Measurements from ENCODE around the gene ANKRD23. TPM values are rescaled to one million over a fixed set of nuclear protein-coding genes. Genes with fewer than 3 reads are reported as not detected.

Gene ANKRD23
- total and polyA plus RNA-seq, 2 of the 8 experiments (the other 6 are each of a cell fraction or from before 2014, with no cell fraction given), result 3.4 to 3.5 TPM

DNA sequence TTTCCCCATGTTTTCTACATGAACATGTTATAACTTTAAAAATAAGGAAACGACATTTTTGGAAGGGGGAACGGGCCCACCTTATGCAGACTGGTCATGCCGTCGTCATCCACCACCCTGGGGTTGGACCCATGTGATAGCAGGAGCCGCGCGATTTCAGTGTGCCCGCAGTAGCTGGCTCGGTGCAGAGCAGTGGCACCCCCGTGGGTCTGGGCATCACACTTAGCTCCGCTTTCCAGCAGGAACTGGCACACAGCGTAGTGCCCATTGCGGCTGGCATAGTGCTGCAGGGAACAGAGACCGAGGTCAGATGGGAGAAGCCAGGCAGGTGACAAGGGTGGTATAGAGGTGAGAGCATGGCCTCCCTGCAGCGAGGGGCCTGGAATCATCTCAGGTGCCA is 9.5 kb upstream of the ANKRD23 start:
- Histone ChIP-seq H3K27ac (ENCODE audit: low read depth, low read length) (no peak overlapping the region), H2BK5ac (ENCODE audit: low read depth, low read length) (no peak overlapping the region), H2BK12ac (ENCODE audit: low read depth, low read length) (no peak overlapping the region), H4K91ac (replicated peaks; ENCODE audit: insufficient read length, low read length) (no peak overlapping the region), H3K18ac (ENCODE audit: extremely low read depth, low read length) (no peak overlapping the region), H4K8ac (ENCODE audit: extremely low read depth, insufficient read depth, low read length) (no peak overlapping the region), H3K4me2 (ENCODE audit: insufficient read depth in 1 of 2, low read depth in 2 of 2, low read length in 2 of 2) (no peak overlapping the region), H2BK20ac (ENCODE audit: low read length) (no peak overlapping the region), H3K9me3 (ENCODE audit: insufficient read depth in 2 of 2, low read depth in 1 of 2, low read length in 1 of 2) (no peaks in the 10 kb centered on the region), H3K4ac (replicated peaks; ENCODE audit: insufficient read length, low read depth, low read length) (no peak overlapping the region), H2AFZ (ENCODE audit: low read length) (no peak overlapping the region), H3K4me1 (replicated peaks in 1 of 4; ENCODE audit: control insufficient read depth in 3 of 4, insufficient read depth in 4 of 4, low read length in 3 of 4) (peaks cover 0 to 6% (median 3%) of the 10 kb centered on the region in 4 experiments; a peak in 3 of 7 replicates), H2BK15ac (ENCODE audit: low read length) (no peak overlapping the region), H3K14ac (ENCODE audit: insufficient read length) (no peak overlapping the region), H3K79me2 (ENCODE audit: control insufficient read depth in 1 of 2, insufficient read depth in 2 of 2, low read length in 2 of 2) (peaks cover 0 to 17% of the 10 kb centered on the region in 2 experiments; a peak in 3 of 4 replicates), H3K27me3 (replicated peaks in 1 of 4; ENCODE audit: control insufficient read depth in 3 of 4, extremely low read depth in 1 of 4, insufficient read depth in 3 of 4, low read length in 3 of 4) (no peaks in the 10 kb centered on the region), H2AK5ac (ENCODE audit: low read depth, low read length) (no peak overlapping the region), H3K4me3 (ENCODE audit: extremely low read depth in 1 of 4, insufficient read depth in 2 of 4, low read depth in 3 of 4, low read length in 4 of 4) (no peak overlapping the region), H3K56ac (replicated peaks; ENCODE audit: insufficient read length, low read depth, low read length) (no peak overlapping the region), H3K79me1 (ENCODE audit: low read depth, low read length) (peaks cover 7% of the 10 kb centered on the region; the same call in 1 of the 2 replicates), H3K36me3 (ENCODE audit: control insufficient read depth in 2 of 4, insufficient read depth in 4 of 4, low read length in 3 of 4) (peaks cover 0 to 31% (median 14%) of the 10 kb centered on the region in 4 experiments; a peak in 4 of 8 replicates), H2BK120ac (replicated peaks; ENCODE audit: low read depth, low read length) (no peak overlapping the region), H3K23ac (ENCODE audit: insufficient read length) (no peak overlapping the region), H3K9ac (replicated peaks in 1 of 4; ENCODE audit: extremely low read depth in 1 of 4, low read depth in 3 of 4, low read length in 3 of 4) (no peak overlapping the region), H4K20me1 (replicated peaks in 1 of 2; ENCODE audit: control insufficient read depth in 1 of 2, insufficient read depth in 2 of 2, low read length in 2 of 2) (peaks cover 4 to 7% of the 10 kb centered on the region in 2 experiments), H4K5ac (ENCODE audit: insufficient read length, low read depth, low read length) (no peak overlapping the region), H3K23me2 (ENCODE audit: low read depth, low read length) (peaks cover 5% of the 10 kb centered on the region; the same call in 1 of the 2 replicates)
- ChIA-PET POLR2A (ENCODE audit: partially characterized antibody) (interaction anchor here (0.5 to 1.5 kb wide), 3 partner anchors 9 to 298 kb away, joined by 4 read pairs; partner anchors contain the start of gene ANKRD23), CTCF (ENCODE audit: partially characterized antibody) (interaction anchor here (1.1 to 1.2 kb wide), 2 partner anchors 20 to 98 kb away, joined by 4 to 5 read pairs; no protein-coding TSS in a partner anchor)
- TF ChIP-seq POU5F1 (IDR thresholded peaks at IDR 0.05; ENCODE audit: low read depth, low read length) (no peak), JUN (IDR thresholded peaks at IDR 0.05; ENCODE audit: low read depth, low read length) (no peak), POLR2AphosphoS5 (IDR thresholded peaks at IDR 0.05; ENCODE audit: low read depth, low read length) (no peak), SP2 (IDR thresholded peaks at IDR 0.05; ENCODE audit: low read length) (no peak), BACH1 (IDR thresholded peaks at IDR 0.05; ENCODE audit: low read length) (no peak), BCL11A (IDR thresholded peaks at IDR 0.05; ENCODE audit: low read depth in 2 of 2, low read length in 2 of 2) (no peak), CBX5 (IDR thresholded peaks at IDR 0.05; ENCODE audit: low read depth, low read length) (no peak), RFX5 (IDR thresholded peaks at IDR 0.05; ENCODE audit: borderline replicate concordance, low read depth, low read length) (no peak), KDM5A (IDR thresholded peaks at IDR 0.05; ENCODE audit: low read length) (no peak), CEBPB (IDR thresholded peaks at IDR 0.05; ENCODE audit: low read depth, low read length) (no peak)
- DNase-seq (ENCODE audit: low read depth in 1 of 2, low spot score in 2 of 2) (no peak), FAIRE-seq (no peak)
- WGBS, 2 experiments (ENCODE audit: extremely low coverage in 1 of 2, insufficient coverage in 1 of 2, insufficient read length in 1 of 2, insufficient replicate concordance in 2 of 2, low coverage in 1 of 2, low lambda C conversion rate in 2 of 2, missing lambda C conversion rate in 1 of 2), result 90% methylated on average over 15 of the region's 15 CpGs; no CpG with 5 or more reads in 1 of the 2 experiments

Measured in H1 (cell line).